Natural killer cell (primary cell): Measurements from ENCODE around the gene DDX60. TPM values are rescaled to one million over a fixed set of nuclear protein-coding genes. Genes with fewer than 3 reads are reported as not detected.

Experiments used
- ATAC-seq, 3 donors: fragments of 150-1000 bp in 2 of 3; fragments of 200-7000 bp in 1 of 3; cut with Tn5 transposase; 1 replicate in 1 of 3; 2 replicates in 2 of 3; pipeline ENCODE4 v1.10.0; 2021; ENCODE audit warnings: mild to moderate bottlenecking in 2 of 3, moderate library complexity in 2 of 3
- DNase-seq, 2 donors: peaks; one replicate each; pipeline versions ENCODE4 v3.0.0 to v3.0.0-alpha.2; 2013 to 2021; ENCODE audit warnings: mixed read lengths in 1 of 2
- H3K27ac ChIP-seq: one replicate; pipeline ENCODE4 v1.5.1; 2013; ENCODE audit warnings: mild to moderate bottlenecking, low read length
- H3K27me3 ChIP-seq: one replicate; pipeline ENCODE4 v1.6.1; 2013; ENCODE audit warnings: low read length; ENCODE audit not compliant: control insufficient read depth, insufficient read depth
- H3K36me3 ChIP-seq: one replicate; pipeline ENCODE4 v1.6.1; 2013; ENCODE audit warnings: low read length; ENCODE audit not compliant: control insufficient read depth, insufficient read depth
- H3K4me1 ChIP-seq: one replicate; pipeline ENCODE4 v1.6.1; 2013; ENCODE audit warnings: low read length; ENCODE audit not compliant: control insufficient read depth, insufficient read depth
- H3K4me3 ChIP-seq: one replicate; pipeline ENCODE4 v1.5.1; 2013; ENCODE audit warnings: low read length
- H3K9me3 ChIP-seq: one replicate; pipeline ENCODE4 v1.6.1; 2013; ENCODE audit warnings: low read length; ENCODE audit not compliant: control insufficient read depth, insufficient read depth
- H3K27ac Mint-ChIP-seq, 2 donors: one replicate each; pipeline ENCODE4 v1.8.0; 2022; ENCODE audit warnings: mild to moderate bottlenecking in 2 of 2, mixed read lengths in 2 of 2, moderate library complexity in 1 of 2
- H3K27me3 Mint-ChIP-seq, 2 donors: one replicate each; pipeline ENCODE4 v1.8.0; 2022; ENCODE audit warnings: low read depth in 2 of 2, mixed read lengths in 2 of 2
- H3K36me3 Mint-ChIP-seq: one replicate; pipeline ENCODE4 v1.8.0; 2022; ENCODE audit warnings: mixed read lengths
- H3K4me1 Mint-ChIP-seq, 2 donors: one replicate each; pipeline ENCODE4 v1.8.0; 2022; ENCODE audit warnings: mixed read lengths in 2 of 2
- H3K4me3 Mint-ChIP-seq: one replicate; pipeline ENCODE4 v1.8.0; 2022; ENCODE audit warnings: mild to moderate bottlenecking, moderate library complexity, mixed read lengths
- H3K9me3 Mint-ChIP-seq, 2 donors: one replicate each; pipeline ENCODE4 v1.8.0; 2022; ENCODE audit warnings: mixed read lengths in 2 of 2
- CTCF ChIP-seq: fragments of 200-600 bp; IDR thresholded peaks from one replicate; pipeline ENCODE4 v1.8.0; 2022; ENCODE audit warnings: antibody characterized with exemption
- WGBS: methylation state at CpG from one replicate; pipeline ENCODE4 v1.1.7; 2013; ENCODE audit warnings: missing lambda C conversion rate; ENCODE audit not compliant: insufficient coverage; 5-methylcytosine and 5-hydroxymethylcytosine counted together
- intact Hi-C: fragments of 100-400 bp; cut with micrococcal nuclease; formaldehyde crosslinking; loops from one replicate; pipeline ENCODE4 v1.14.2; 2022
- total RNA-seq, 4 donors: library from RNA; stranded (reverse); fragments of 120-200 nt in 1 of 4; gene quantifications; one replicate each; pipeline versions ENCODE4 v1.2.3 to v1.2.4, GENCODE V29; 2013 to 2022

DDX60 gene
- total RNA-seq, 3 donors from 2014 or later (not counting 1 experiment from before 2014, with no cell fraction given): 29.4 to 37.2 (median 31.5) TPM

- Mint-ChIP-seq H3K36me3 (peaks cover 73% of the 10 kb centered on the region), H3K9me3 (no peaks in the 10 kb centered on the region), H3K27me3 (no peaks in the 10 kb centered on the region), H3K4me1 (no peaks in the 10 kb centered on the region), H3K4me3 (no peak overlapping the region), H3K27ac (no peak overlapping the region)
- TF ChIP-seq CTCF: no peak
- 89% methylated on average over 1 of the region's 2 CpGs for WGBS
- H3K27ac ChIP-seq: no peak overlapping the region
- ATAC-seq: no peak
- intact Hi-C loops: no loop called here
- no peaks in the 10 kb centered on the region for H3K9me3 ChIP-seq
- no peaks in the 10 kb centered on the region for H3K4me1 ChIP-seq
- no peak overlapping the region for H3K4me3 ChIP-seq
- no peak for DNase-seq
- no peaks in the 10 kb centered on the region for H3K27me3 ChIP-seq
- peaks cover 83% of the 10 kb centered on the region for H3K36me3 ChIP-seq
Measured at GRCh38 chr4:168275836-168276235, 42.7 kb downstream of the DDX60 start.

- Mint-ChIP-seq H3K4me1 (no peaks in the 10 kb centered on the region), H3K9me3 (no peaks in the 10 kb centered on the region), H3K36me3 (peaks cover 70% of the 10 kb centered on the region), H3K4me3 (no peak overlapping the region), H3K27ac (no peak overlapping the region), H3K27me3 (no peaks in the 10 kb centered on the region)
- Histone ChIP-seq H3K4me1 (no peaks in the 10 kb centered on the region), H3K27me3 (no peaks in the 10 kb centered on the region), H3K9me3 (no peaks in the 10 kb centered on the region), H3K4me3 (no peak overlapping the region), H3K36me3 (peaks cover 75% of the 10 kb centered on the region), H3K27ac (no peak overlapping the region)
- no peak for DNase-seq
- TF ChIP-seq CTCF: no peak
- intact Hi-C loops: no loop called here
- ATAC-seq: no peak
- WGBS: 83% methylated on average over 1 of the region's 1 CpG
Measured at GRCh38 chr4:168274871-168275270, 43.7 kb downstream of the DDX60 start.

GRCh38 chr4:168273838-168274237 is 44.7 kb downstream of the DDX60 start:
- peaks cover 67% of the 10 kb centered on the region for H3K36me3 ChIP-seq
- intact Hi-C loops: no loop called here
- no peak overlapping the region for H3K4me3 ChIP-seq
- TF ChIP-seq CTCF: no peak
- Mint-ChIP-seq H3K4me1 (no peaks in the 10 kb centered on the region), H3K27me3 (no peaks in the 10 kb centered on the region), H3K4me3 (no peak overlapping the region), H3K9me3 (no peaks in the 10 kb centered on the region), H3K36me3 (peaks cover 66% of the 10 kb centered on the region), H3K27ac (no peak overlapping the region)
- DNase-seq (no peak), ATAC-seq (no peak)
- H3K27ac ChIP-seq: no peak overlapping the region
- H3K27me3 ChIP-seq: no peaks in the 10 kb centered on the region
- H3K4me1 ChIP-seq: no peaks in the 10 kb centered on the region
- no peaks in the 10 kb centered on the region for H3K9me3 ChIP-seq
- 88% methylated on average over 9 of the region's 9 CpGs for WGBS

- no peak for ATAC-seq
- intact Hi-C loops: no loop called here
Measured at GRCh38 chr4:168272488-168272887, 46.1 kb downstream of the DDX60 start.

More at GRCh38 chr4:168272488-168272887, 46.1 kb downstream of the DDX60 start:
- Mint-ChIP-seq H3K27ac (no peak overlapping the region), H3K4me3 (no peak overlapping the region), H3K27me3 (no peaks in the 10 kb centered on the region), H3K9me3 (no peaks in the 10 kb centered on the region), H3K36me3 (peaks cover 59% of the 10 kb centered on the region), H3K4me1 (no peaks in the 10 kb centered on the region)
- Histone ChIP-seq H3K27ac (no peak overlapping the region), H3K27me3 (no peaks in the 10 kb centered on the region), H3K9me3 (no peaks in the 10 kb centered on the region), H3K4me3 (no peak overlapping the region), H3K36me3 (peaks cover 67% of the 10 kb centered on the region), H3K4me1 (no peaks in the 10 kb centered on the region)
- 85% methylated on average over 2 of the region's 2 CpGs for WGBS
- peak in 1 of 2 donors; percentile 32 for DNase-seq
- TF ChIP-seq CTCF: no peak
